RCC 7860 (cell line): ENCODE results near the gene GFPT2.

Experiments used
- DNase-seq: peaks from one replicate; pipeline ENCODE4 v3.0.0-alpha.2; 2015; ENCODE audit warnings: low spot score
- FAIRE-seq: peaks from 2 replicates; lab custom pipeline; 2012; peaks lifted over from hg19 to GRCh38; lab: Jason Lieb, UNC

Gene GFPT2

DNA sequence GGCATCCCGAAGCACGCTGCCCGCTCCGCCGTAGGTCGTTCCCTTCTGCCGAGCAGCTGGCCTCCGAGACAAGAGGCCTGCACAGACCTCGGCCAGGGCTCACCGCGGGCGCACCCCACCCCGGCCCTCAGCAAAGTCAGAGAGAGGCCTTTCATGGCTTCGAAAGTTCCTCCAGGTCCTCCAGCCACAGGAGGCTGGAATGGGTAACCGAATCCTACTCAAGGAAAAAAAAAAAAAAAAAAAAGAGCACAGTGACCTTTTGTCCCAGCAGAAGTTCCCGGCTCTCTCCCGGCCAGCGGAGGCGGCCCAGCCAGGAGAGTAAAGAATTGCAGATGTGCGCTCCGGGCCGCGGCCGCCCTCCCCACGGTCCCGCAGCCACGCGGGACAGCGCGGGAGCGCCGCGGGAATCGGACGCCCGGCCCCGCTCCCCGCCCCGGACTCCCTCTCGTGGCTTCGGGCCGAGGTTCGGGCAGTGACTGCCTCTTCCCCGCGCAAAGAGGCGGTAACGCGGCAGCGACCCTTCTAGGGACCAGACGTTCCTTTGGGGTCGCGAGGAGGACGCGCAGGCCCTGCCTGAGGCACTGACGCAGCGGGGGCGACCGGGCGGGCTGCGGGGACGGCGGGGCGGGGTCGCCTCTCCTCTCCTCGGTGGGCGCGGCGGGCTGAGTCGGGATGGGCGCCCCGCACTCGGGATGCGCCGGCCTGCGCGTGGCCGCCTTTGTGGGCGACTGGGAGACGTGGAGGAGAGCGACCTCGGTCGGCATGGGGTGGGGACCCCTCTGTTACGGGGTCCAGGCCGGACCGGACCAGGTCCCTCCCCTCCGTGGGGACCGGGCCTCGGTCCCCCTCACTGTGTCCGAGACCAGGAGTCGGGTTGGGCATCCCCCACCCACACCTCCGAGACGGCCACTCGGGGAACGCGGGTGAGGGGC is 754 bp downstream of the GFPT2 start:
- FAIRE-seq, result no peak

DNA sequence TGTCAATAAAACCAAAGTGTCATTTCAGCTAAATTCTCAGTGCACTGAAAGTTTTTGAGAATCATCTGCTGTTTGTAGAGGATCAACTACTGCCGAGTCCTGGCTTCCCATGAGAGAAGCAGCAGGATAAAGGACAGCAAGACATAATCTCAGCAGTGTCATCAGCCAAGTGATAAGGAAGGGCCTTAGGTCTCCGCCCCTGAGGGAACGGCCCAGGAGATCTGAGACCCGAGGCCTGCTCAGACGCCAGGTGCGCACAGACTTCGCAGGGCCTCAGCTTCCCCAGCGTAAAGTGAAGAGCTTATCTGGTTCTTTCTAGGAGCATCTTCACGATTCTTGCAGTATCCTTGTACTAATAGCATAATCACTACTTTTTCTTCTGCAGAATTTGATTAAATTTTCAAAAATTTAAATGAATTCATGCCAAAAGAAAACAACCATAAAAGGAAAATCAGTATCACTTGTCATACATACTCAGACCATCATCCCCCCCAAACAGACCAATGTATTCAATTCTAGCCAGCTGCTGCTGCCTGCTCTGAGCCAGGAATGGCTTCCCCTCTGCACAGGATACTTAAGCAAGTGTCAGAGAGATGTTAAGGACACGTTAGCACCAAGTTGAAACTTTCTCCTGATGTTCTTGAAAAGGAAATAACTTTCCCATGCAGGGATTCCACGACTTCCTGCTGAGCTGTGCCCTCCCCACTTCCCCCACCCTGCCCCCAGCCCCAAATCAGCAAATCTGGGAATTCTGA is 2.2 kb downstream of the GFPT2 start:
- FAIRE-seq (no peak), DNase-seq (no peak)

More for the DNA sequence above, 754 bp downstream of the GFPT2 start:
- DNase-seq, result no peak

DNA sequence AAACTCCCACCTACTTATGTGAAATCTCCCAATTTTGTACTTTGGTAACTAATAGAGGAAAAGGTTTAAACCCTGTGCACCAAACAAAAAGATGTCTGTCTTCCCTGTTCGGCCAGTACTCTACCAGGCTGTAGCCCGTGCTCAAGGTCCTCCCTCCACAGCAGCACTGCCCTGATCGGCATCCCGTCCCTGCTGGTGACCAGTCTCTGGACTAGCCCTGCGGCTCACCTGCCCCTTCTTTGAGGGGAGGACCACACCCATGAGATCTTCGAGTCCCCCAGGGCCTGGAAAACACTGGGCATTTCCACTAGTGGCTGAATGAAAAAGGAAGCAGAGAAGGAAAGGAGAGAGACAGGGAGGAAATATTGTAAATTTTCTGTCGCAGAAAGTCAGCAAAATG is 2.8 kb downstream of the GFPT2 start:
- no peak for DNase-seq
- no peak for FAIRE-seq

DNA sequence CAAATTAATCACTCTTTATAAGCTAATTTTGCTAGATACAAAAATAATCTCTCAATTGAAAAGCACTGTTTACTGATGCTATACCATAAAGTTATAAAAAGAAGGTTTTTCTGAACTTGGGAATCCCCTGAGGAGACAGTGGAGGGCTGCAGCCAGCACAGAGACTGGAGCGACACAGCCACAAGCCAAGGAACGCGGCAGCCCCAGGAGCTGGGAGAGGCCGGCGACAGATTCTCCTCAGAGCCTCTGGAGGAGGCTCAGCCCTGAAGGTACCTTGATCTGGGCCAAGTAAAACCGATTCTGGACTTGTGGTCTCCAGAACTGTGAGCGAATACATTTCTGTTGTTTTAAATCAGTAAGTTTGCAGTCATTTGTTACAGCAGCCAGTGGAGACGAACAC is 3.7 kb downstream of the GFPT2 start:
- FAIRE-seq (no peak), DNase-seq (no peak)

DNA sequence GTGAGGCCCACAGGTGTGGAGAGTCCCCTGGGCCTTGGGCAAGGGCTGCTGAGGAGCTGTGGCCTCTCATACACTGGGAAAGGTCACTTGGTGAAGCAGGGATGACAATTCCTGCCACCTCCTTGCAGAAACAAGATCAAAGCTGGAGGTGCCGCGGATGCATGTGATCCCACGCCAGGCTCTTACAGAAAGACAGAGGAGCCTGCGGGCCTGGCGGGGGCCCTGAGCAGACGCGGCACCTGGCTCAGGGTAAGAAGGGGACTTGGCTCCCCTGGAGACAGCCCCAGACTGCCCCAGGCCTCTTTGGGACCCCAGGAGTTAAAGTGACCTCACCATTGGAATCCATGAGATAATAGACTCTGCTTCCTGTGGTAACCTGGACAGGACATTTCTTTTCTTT is 4.8 kb downstream of the GFPT2 start:
- FAIRE-seq (no peak), DNase-seq (no peak)

DNA sequence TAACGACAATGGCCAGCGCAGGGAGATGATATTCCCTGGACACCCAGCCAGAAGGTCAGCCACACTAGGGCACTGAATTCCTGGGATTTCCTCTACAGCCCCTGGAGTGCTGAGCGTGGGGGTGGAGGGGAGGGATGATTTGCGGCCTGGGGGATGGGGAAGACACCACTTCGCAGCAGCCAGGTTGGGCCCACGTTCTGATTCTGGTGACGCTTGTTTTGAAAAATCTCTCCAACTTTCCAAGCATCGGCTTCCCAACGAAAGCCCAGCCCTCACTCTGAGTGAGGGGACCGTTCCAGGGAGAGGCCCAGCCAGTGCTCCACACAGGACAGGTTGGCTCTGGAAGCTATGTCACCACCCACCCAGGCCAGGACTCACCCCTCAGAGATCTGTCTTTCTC is 5.4 kb downstream of the GFPT2 start:
- FAIRE-seq (no peak), DNase-seq (no peak)

DNA sequence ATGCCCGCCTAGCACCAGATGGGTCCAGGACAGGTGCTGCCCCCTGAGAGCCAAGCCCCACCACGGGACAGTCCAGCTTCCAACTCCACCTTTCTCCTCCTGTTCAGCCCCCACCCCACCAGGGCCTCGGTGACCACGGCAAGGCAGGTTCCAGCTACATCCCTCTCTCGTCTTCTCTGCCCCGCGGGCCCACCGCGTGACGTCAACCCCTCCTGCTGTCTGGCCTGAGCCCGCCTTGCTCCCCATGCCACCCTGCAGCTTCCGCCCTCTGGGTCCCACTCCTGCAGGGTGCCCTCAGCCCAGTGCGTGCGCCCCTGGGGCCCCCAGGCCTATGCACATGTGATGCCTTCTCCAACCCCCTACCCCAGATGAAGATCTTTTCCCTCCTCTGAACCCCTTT is 6.8 kb downstream of the GFPT2 start:
- DNase-seq, result no peak
- no peak for FAIRE-seq

DNA sequence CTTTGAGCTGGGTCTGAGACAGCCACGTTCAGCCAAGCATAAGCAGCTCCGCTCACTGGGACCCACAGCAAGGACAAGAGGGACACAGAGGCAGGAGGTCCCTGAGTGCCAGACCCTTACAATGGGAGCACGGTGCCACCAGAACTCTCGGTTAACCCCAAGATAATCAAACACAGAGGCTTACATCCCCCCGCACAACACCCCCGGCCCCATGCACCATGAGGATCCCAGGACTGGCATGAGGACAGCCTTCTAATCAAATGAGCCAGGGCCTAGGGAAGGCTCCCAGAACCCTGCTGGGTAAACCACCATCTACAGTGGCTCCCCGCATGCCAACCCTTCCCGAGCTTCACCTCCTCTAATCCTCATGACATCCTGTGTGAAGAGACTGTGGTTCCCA is 7.4 kb downstream of the GFPT2 start:
- DNase-seq (no peak), FAIRE-seq (no peak)

DNA sequence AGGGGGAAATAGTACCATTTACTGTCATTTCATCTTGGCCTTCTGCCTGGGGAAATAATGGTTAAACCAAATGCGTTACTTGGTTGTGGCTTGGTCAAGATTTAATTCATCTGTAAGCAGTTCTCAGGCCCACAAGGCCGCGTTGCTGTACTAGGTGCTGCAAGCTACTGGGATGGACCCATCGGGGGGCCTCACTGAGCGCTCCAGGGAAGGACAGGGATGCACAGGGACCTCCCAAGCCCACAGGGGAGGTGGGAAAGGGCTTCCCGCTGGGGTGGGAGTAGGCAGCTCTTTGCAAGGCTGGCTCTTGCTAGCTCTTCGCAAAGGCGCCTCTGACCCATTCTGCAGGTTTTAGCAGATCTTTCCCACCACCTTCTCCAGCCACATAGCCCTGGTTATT is 8.0 kb downstream of the GFPT2 start:
- DNase-seq (no peak), FAIRE-seq (no peak)

DNA sequence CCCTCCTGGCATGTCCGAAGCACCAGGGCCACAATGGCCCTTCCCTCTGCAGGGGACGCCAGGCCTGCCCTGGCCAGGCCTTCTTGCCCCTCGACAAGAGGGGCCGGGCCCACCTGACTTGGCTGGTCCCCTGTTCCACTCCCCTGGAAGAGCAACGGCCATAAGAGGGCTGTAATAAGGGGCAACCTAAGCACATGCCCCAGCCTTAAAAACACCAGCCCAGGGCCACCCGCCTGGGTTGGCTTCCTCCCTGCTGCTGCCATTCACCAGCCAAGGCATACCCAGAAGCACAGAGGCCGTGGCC is 8.5 kb downstream of the GFPT2 start:
- DNase-seq (no peak), FAIRE-seq (no peak)

DNA sequence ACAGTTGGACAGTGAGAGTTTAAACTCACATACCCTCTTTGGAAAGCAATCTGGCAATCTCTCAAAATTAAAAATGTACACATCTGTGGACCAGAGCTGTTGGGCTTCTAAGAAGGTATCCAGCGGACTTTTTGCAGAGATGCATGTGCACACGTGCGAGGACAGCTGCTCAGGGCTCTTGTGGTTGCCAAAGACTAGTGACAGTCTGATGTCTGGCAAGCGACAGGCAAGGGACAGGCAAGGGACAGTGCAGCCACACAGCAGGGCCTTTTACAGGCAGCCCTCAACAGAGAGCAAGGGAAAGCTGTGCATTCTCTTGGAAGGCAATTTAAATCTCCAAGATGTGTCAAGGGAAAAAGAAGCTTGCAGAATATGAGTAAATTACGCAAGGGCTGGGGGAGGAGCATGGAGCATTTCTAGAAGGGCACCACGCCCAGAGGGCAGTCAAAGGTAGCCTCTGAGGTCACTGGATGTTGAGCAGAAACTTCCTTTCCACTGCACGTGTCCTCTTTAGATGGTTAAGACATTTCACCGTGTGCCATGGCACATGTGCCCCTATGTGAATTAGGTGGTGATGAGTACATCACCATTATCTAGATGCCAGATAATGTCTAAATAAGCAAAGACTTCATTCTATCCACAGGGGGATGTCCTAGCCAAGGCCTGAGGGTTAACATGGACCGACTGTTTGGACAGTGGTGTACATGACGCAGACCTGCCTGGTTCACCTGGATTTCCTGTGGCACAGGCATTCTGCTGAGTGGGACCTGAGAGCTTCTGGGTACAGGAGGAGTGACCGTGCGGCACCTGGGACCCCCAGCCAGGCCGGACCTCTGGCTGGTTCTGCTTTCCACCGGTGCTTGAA is 9.1 kb downstream of the GFPT2 start:
- DNase-seq (peak; percentile 3), FAIRE-seq (no peak)

DNA sequence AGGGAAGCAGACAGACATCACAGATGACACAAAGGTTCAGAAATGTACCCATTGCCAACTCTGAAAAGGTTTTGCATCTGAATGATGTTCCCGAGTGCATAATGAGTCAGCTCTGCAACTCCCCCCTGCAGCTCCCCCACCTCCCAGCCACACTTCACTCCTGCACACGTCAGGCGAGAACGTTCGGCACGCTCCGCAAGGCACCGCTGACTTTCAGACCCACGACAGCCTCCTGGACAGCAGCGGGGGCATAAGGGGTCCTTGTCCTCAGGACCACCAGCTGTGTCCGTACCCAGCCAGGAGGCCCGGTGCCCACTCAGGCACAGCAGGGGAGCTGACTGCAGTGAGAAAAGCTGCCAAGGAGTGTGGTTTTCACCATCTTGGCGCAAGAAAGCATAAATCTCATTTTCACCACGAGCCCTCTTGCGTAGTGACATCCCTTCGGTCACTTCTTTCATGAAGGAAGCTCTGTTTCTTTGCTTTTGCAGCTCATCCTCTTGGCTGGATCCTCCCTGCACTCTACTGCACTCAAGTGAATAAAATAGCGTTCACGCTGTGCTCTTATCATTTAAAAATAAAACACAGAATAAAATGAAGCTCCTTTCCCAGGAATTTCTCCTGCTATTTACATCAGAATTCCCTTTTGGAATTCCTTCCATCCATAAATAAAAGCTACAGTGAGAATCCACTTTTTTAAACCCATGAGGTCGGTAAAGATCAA is 9.9 kb downstream of the GFPT2 start:
- FAIRE-seq, result peak; percentile 73

DNA sequence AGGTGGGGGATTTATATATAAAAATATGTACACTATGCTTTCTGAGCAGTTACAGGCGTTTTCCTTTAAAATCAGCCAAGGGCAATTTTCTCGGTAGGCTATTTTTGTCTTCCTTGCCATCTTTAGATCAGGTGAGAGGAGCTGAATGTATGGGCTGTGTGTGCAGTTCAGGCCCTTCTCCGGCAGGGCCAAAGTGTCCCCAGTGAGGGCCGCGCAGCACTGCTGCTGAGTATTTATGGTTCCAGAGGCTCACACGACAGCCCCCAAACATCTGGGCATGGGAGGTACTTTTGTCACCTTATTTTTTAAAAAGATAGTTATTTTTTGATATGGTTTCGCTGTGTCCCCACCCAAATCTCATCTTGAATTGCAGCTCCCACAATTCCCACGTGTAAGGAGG is 11.5 kb downstream of the GFPT2 start:
- DNase-seq, result no peak
- FAIRE-seq, result no peak

More for the DNA sequence above, 9.9 kb downstream of the GFPT2 start:
- peak; percentile 67 for DNase-seq

DNA sequence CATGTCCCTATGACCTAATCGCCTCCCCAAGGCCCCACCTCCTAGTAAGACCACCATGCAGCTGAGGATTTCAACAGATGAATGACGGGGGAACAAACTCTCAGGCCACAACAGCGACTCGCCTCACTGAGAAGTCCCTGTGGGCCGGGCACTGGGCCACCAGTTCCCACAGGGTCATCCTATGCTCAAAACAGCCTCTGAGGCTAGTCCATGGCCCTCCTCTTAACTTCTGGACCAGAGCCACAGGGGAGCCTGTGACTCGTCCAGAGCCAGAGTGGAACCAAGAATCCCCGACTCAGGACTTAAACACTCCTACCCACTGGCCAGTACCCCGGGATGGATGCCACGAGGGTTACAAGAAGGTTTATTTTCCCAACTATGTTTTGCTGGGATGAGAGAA is 12.3 kb downstream of the GFPT2 start:
- peak; percentile 5 for DNase-seq
- no peak for FAIRE-seq

DNA sequence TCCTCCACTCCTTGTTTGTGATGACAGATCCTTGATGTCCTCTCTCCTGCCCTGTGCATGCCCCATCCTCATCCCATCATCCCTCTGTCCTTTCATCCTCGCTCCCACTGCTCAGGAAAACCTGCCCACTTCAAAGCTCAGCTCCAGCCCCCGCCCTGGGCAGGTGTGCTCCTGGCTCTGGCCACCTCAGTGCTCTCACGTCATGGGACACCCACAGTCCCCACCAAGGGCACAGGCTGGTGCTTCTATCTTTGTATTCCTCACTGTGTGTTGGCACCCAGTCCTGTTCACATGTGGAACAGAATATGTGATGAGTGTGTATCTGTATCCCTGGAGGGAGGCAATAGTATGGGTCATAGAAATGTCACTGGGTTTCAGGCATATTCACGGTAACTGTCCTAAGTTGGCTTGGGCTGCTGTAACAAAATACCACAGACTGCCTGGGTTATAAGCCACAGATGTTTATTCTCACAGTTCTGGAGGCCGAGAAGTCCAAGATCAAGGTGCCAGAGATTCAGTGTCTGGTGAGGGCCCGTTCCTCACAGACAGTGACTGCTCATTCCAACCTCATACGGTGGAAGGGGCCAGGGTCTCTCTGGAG is 13.5 kb downstream of the GFPT2 start:
- FAIRE-seq (no peak), DNase-seq (no peak)

DNA sequence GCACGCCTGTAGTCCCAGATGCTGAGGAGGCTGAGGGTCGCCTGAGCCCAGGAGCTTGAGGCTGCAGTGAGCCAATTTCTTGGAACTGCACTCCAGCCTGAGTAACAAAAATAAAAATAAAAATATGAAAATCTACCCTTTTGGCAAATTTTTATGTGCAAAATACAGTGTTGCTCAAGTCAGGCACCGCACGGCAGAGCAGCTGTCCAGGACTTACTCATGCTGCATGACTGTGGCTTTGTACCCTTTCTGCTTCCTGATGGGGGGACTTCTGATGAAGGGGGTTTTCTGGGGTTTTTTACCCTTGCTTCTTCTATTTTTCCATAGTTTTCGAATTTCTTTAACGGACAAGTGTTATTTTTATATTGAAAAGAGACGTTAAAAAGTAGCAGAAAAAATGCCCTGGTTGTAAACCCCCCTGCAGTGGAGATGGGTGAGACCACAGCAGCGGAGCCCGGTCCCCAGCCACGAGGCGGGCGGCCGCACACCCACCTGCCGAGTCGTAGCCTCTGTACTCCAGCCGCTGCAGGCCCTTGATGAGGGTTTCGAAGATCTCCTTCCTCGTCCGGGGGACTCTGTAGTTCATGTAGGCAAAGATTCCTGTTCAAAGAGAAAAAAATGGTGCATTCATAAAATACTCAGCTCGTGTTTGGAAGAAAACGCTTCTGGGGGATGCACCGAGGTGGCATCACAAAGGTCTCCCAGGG is 15.0 kb downstream of the GFPT2 start:
- DNase-seq, result no peak
- no peak for FAIRE-seq

DNA sequence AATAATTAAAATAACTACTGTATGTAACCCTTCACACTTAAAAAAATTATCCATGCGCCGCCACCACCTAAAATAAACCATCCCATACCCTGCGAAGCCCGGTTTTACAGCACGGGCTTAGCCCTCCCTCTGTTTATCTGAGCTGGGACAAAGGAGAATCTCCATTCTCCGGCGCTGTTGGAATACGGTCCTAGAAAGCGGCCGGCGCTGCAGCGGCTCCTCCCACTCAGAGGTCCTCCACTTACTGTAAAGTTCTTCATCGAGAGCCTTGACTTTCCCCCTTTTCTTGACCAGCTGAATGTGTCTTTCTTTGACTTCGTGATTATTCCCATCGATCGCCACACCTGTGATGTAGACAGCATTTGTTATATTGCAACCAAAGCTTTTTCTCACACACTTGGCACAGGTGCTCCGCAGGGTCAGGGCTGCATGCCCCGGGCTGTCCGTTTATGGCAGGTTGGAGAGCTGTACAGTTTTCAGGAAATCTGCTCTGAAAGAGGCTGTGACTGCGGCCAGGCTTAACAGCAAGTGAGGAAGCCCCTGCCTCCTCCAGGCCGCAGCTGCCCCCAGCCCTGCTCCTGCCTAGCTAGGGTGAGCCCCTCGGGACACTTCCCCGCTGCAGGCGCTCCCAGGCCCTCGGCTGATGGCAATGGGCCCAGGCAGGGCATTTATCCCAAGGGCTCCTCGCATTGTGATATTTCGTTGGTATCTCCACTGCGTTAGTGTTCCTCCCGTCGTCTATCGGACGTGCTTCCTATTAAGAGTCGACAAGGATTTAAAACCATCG is 16.7 kb downstream of the GFPT2 start:
- FAIRE-seq, result no peak

DNA sequence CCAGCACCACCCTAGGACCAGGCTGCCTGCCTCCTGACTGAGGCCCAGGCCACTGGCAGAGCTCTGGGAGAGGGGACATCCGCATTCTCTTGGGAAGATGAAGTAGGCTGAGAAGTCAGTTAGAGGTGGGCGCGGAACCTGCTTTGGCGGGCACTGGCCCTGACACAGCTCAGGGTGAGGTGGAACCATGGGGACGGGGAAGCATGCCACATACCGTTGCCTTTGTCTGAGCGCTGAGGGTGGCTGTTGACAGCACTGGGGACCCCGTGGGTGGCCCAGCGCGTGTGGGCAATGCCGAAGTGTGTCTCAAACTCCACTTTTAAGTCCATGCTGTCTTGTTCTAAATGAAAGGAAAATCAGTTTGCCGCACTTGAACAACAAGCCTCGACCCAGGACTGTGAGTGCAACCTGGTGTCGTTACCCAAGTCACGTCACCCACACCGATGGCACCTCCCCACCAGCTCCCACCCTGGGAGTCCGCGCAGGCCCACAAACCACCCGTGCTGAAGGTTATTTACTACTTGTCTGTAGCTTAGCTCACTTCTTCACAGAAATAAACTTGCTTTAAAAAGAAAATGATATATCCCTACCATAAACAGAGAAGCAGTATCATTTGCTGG is 17.4 kb downstream of the GFPT2 start:
- DNase-seq, result no peak
- FAIRE-seq, result no peak

More for the DNA sequence above, 16.7 kb downstream of the GFPT2 start:
- DNase-seq, result no peak
